ENCODE measurements around the gene NADK2.
"Not testable (repeated sequence)": the region's sequence is repeated elsewhere in the genome, so short reads cannot be mapped to it uniquely, and the experiment has no call there.

NADK2 gene

DNA sequence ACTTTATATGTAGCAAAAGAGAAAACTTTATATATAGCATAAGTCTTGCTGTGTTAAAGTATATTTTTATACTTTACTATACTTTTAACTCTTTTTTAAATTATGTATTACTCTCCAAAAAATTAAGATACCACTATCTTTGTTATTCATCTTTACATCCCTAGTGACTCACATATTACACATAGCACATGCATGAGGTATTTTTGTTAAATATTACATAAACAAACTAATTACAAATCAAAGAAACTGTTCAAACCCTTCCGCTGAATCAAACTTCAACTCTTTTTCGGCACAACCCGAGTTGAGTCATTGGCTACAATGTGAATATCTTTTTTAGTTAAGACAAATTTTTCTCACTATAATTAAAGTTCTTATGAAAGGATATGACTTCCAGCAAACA lies 32.1 kb downstream of the NADK2 start:
- in situ Hi-C loops (cut with HindIII; ENCODE audit: low sequenced_read_pairs): no loop called here

DNA sequence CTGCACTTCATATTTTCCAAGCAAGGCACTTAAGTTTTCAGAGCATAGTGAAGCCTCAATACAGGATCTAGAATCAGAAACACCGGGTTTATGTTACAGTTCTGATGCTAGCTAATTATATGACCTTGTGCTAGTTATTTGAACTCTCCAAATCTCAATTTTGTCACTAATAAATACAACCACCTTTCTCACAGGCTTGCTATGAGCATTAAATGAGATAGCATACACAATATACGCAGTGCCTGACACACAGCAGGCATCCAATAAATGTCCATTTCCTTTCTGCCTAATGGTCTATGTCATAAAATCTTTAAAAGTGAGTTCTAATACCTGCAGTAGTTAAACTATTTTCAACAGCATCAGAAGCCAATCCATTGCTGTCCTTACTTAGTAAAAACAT lies 32.9 kb downstream of the NADK2 start:
- in situ Hi-C loops (cut with HindIII; ENCODE audit: low sequenced_read_pairs): no loop called here

DNA sequence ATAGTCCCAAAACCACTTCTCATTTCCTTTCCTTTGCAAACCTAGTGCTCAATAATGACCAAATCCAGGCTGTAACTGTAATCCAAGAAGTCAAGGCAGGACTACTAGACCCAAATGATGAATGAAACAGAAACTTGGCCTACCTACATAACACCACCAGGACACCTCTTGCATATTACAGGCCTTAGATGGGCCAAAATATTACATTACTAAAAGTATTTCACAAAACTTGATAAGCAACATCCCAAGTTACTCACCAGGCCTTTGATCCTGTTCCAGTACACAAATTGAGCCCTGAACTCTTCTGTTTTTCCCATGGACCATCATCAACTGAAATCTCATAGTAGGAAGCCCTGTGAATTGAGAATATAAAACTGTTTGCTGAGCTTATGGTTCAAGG lies 34.8 kb downstream of the NADK2 start:
- in situ Hi-C loops (cut with HindIII; ENCODE audit: low sequenced_read_pairs): no loop called here

DNA sequence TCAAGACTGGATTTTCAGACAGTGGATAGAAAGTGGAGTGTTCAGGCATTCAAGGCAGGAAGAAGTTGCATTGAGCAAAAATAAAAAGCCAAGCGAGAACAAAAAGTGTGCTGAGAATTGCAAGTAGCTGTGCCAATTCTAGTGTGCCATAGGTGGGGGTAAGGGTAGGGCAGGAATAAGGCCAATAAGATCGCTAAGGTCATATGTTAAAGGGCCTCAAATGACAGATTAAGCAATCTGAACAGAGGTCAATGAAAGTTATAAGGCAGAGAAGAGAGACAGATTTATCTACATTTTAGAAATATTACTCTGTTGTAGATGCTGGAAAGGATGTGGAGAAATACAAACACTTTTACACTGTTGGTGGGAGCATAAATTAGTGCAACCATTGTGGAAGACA lies 36.4 kb downstream of the NADK2 start:
- in situ Hi-C loops (cut with HindIII; ENCODE audit: low sequenced_read_pairs): no loop called here

DNA sequence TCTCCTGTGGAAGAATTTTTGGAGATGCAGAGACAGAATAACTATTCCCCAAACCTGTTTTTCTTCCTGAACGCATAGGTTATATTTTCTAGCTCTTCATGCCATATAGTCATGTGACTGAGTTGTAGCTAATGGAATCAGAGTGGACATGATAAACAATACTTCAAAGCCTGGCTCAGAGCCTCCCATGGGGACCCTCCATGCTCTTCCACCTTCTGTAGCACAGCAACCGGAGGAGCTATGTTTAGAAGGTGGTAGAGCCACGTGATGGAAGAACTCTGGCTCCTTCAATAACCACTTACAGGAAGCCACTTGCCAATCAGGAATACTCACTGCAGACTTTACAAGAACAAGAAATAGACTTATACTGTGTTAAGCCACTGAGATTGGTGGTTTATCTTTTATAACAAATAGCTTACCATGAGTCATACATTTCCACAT lies 39.2 kb downstream of the NADK2 start:
- in situ Hi-C loops (cut with HindIII; ENCODE audit: low sequenced_read_pairs): no loop called here

DNA sequence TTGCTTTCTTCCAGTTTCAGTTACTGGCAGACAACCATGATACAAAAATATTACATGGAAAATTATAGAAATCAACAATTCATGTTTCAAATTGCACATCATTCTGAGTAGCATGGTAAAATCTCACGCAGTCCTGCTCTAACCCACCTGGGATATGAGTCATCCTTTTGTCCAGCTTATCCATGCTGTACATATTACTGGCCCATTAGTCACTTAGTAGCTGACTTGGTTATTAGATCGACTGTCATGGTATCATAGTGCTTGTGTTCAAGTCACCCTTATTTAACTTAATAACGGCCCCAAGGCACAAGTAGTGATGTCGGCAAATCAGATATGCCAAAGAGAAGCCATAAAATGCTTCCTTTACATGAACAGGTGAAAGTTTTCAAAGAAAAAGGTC lies 41.2 kb downstream of the NADK2 start:
- in situ Hi-C loops (cut with HindIII; ENCODE audit: low sequenced_read_pairs): no loop called here

DNA sequence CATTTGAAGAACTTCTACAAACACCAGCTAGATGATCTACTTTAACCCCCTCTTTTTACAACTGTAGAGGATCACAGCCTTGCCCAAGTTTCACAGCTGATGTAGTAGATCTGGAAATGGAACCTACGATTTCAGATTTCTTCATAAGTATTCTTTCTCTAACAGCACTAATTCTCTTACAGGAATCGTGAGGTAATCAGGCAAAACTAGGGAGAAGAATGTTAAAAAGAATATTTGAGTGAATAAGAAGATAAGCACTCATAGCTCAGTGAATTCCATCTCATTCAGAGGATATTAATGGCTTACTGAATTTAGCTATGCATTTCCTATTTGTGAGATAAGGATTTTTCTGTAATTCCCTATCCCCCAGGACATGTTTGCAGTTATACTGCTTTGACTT lies 42.1 kb downstream of the NADK2 start:
- in situ Hi-C loops (cut with HindIII; ENCODE audit: low sequenced_read_pairs): no loop called here

DNA sequence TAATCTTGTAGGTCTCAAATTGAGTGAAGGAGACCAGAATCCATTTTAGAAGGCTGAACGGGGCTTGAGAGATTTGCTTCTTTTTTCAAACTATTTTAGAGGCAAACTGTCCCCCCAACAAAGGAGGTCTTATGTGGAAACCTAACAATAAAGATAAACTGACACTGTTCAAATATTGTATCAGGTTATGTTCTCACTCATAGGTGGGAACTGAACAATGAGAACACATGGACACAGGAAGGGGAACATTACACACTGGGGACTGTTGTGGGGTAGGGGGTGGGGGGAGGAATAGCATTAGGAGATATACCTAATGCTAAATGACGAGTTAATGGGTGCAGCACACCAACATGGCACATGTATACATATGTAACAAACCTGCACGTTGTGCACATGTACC lies 42.9 kb downstream of the NADK2 start:
- in situ Hi-C loops (cut with HindIII; ENCODE audit: low sequenced_read_pairs): not testable (repeated sequence)

DNA sequence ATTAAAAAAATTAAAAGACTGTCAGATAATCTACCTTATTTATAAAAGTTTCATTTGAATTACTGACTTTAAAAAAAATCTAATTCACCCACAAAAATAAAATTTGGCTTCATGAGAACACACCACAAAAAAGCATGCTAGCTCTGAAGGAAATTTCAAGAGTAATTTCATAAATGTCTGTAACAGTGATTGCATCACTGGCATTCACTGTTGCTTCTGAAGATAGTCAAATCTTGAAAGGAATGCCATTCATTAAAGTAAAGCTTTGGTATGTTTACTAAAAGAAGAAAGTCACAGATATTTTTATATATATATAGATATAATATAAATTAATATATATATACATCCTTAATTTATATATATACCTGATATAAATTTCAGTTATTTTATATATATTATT lies 43.4 kb downstream of the NADK2 start:
- in situ Hi-C loops (cut with HindIII; ENCODE audit: low sequenced_read_pairs): no loop called here

DNA sequence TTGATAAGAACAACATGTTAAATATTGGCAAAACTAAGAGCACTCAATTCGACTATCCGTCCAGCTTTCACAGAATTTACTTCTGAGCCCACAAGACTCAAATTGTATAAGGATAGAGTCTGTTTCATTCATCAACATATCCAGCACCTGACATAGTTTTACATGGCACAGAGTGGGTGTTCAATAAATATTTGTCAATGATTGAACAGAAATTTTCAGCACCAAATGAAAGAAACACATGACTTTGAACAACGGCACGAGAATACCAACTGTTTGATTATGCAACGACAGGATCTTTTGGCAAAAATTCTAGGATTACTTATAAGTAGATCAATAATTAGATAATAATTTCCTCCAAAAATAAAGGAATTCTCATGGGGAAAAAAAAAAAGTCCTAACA lies 48.0 kb downstream of the NADK2 start:
- in situ Hi-C loops (cut with HindIII; ENCODE audit: low sequenced_read_pairs): no loop called here

DNA sequence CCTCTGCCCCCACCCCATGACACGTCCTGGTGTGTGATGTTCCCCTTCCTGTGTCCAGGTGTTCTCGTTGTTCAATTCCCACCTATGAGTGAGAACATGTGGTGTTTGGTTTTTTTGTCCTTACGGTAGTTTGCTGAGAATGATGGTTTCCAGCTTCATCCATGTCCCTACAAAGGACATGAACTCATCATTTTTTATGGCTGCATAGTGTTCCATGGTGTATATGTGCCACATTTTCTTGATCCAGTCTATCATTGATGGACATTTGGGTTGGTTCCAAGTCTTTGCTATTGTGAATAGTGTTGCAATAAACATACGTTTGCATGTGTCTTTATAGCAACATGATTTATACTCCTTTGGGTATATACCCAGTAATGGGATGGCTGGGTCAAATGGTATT lies 57.3 kb downstream of the NADK2 start:
- in situ Hi-C loops (cut with HindIII; ENCODE audit: low sequenced_read_pairs): not testable (repeated sequence)

DNA sequence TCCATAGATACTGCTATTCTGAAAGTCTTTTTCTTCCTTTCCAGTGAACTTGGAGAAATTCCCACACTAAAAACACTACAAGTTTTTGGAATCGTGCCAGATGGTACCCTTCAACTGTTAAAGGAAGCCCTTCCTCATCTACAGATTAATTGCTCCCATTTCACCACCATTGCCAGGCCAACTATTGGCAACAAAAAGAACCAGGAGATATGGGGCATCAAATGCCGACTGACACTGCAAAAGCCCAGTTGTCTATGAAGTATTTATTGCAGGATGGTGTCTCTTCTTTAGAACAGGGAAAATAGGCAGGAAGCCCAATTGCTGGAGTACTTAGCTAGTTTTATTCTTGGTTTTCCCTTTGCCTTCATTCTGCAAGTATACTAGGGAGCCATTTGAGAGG lies 60.0 kb downstream of the NADK2 start:
- in situ Hi-C loops (cut with HindIII; ENCODE audit: low sequenced_read_pairs): no loop called here

DNA sequence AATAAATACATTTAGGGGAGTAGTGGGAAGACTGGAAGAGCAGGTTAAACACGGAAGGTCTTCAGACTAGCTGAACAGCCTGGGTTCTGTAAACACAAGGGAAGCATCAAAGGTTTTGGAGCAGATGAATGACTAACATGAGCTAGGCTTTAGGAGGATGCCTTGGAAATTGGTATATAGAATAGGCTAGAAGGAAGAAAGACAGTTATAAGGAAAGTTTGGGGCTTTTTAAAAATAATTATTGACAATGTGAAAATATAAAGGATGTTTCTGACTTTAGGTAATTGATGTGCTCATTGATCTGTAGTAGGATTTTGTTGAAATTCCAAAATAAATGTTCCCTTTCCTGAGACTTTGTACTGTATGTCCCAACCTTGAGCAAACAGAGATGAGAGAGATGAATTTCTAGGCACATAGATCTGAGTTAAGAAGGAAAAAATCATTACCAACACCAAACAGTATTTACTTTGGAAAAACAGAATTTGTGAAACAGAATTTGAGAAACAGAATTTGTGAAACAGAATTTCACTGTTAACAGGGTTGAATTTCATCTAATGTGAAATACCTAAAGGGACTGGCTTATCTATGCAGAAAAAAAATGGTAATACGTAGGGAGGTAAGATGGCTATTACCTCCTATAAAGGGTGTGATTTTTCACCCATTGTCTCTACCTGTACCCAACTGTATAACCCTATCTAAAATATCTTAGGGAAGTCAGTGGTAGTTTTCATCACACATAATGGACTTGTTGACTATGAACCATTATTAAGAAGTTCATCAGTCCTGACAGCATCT lies 61.0 kb downstream of the NADK2 start:
- in situ Hi-C loops (cut with HindIII; ENCODE audit: low sequenced_read_pairs): no loop called here

DNA sequence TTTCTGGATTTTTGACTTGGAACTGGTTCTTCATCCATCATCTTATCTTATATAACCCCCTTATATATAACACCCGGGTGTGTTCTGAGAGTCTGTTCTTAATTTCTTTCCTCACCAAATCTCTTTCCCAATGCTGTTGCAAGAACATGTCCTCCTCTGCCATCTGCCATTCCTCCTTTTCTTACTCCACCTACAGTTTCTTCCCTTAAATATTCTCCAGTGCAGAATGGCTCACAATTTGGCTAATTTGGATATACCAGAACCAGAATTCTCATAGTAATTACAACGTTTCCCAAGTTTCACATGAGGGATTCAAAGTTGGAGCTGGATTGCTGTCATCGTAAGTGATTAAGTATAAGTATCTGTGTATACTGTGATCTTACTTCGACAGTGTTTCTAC lies 61.8 kb downstream of the NADK2 start:
- in situ Hi-C loops (cut with HindIII; ENCODE audit: low sequenced_read_pairs): no loop called here

DNA sequence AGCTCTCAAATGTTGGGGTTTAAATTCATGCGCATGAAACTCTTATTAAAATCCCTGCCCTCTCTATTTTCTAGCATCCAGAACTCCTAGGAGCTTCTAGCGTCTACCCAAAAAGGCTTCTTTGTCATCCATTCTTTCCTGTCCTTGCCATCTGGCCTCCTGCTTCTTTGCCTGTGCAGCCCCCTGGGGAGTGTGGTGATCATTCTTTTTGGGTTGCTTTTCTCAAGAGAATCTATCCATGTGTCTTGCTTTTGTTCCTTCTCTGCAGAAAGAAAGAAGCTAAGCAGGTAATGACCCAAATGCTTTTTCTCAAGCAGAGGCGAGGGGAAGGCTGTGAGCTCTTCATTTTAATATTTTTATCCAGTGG lies 63.2 kb downstream of the NADK2 start:
- in situ Hi-C loops (cut with HindIII; ENCODE audit: low sequenced_read_pairs): no loop called here

DNA sequence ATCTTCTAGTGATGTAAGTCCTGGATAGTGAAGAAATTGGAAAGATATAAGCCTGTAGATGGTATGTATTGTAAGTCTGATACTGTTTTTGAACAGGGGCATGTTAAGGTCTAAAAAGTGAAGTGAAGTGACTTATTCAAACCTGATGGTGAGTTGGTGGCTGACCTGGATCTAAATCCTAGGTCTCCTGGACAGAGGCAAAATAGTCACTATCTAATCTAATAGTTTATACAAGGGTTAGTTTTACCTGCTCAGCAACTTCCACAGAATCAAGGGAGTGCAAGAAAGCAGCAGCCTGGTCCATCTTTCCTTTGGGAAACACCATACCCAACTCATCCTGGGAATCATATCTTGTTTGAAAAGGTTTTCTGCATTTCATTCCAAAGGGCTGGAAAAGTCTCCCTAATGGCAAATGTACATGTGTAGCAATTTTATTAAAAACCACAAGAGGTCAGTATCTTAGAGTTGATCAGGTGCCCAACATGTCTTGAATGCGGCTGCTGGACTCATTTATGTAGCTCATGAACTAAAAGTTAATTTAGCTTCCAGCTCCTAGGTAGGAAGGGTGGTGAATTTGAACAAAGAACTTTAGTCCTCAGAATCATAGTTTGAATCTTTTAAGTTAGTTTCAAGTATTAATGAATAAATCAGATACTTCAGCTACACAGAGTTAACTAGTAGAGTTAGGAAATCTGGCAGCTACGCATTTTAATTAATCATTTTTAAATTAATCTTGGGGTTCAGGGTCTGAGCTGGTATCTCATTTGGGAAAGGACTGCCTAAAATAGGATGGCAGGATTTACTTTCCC lies 63.8 kb downstream of the NADK2 start:
- in situ Hi-C loops (cut with HindIII; ENCODE audit: low sequenced_read_pairs): no loop called here

DNA sequence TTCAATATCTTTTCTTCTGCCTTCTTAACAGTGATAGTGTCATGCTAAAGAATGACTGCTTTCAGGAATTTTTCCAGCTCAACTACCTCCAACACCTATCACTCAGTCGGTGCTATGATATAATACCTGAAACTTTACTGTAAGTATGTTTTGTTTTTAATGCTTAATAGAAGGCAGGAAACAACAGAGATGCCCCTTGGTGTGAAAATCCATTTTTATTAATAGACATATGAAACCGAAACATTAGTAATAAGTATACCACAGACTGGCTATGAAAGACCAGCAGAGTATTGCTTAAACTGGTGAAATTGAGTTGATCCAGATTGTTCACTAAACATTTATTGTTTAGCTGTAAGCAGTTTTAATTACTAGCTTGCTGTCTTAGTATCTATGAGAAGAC lies 64.6 kb downstream of the NADK2 start:
- in situ Hi-C loops (cut with HindIII; ENCODE audit: low sequenced_read_pairs): no loop called here

DNA sequence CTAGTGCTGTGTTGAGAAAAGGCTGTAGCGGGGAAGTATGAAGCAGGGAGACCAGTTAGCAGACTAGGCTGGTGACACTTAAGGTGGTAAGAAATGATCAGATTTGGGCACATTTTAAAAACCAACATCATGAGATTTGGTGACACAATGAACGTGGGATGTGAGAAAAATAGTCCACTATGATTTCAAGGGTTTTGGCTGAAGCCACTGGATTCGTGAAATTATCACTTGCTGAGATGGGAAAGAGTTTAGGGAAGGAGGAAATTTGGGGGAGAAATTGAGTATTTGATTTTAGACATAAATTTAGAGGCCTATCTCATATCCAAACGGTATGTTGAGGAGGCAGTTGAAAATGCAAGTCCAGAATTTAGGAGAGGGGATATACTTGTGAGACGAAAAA lies 66.7 kb downstream of the NADK2 start:
- in situ Hi-C loops (cut with HindIII; ENCODE audit: low sequenced_read_pairs): no loop called here

DNA sequence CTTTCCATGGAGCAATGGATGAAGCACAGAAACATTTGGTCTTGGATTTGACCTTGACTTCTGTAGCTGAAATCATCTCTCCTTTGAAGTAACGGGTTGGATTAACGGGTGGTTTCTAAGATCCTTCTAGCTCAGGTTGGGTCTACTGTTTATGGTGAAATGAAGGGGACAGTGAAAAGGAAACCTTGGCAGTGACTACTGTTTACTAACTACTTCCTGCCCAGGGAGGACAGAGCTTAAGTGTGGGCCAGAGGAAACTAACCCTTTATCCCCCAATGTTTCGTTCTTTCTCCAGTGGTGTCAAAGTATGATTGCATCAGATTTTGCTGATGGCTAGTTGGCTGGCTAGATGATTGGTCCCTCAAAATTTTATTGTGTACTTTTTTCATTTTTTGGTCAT lies 67.6 kb downstream of the NADK2 start:
- in situ Hi-C loops (cut with HindIII; ENCODE audit: low sequenced_read_pairs): no loop called here

DNA sequence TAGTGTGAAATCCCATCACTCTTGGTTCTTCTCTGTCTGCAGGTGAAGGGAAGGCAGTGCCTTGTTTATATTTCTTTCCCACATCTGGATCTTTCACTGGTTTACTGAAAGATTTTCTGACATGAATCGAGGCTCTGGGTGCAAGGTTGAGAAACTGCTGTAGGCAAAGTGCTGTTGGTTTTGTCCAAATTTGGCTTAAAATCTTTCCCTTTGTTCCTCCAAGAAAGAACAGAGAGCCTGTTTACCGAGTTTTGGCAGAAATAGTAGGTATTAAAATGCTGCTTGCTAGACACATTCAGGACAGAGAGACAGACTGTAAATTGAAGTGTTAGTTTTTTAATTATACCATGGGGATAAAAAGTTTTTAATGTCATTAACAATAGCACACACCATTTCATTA lies 68.3 kb downstream of the NADK2 start:
- in situ Hi-C loops (cut with HindIII; ENCODE audit: low sequenced_read_pairs): no loop called here

DNA sequence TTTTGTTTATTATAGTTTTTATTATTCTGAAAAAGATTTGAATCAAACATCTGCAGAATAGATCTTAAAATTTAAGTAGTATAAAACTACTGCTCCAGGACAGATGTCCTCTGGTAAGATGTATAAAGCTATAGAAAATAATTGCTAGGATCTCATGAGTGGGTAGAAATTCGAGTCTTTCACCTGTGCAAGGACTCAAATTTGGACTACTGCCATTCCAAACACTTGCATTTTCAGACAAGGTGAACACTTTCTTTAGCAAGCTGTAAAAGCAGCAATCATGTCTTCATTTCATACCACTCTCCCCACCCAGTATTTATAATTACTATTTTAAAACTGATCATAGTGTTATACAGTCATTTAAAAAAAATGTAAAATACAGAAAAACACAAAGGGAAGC lies 69.1 kb downstream of the NADK2 start:
- in situ Hi-C loops (cut with HindIII; ENCODE audit: low sequenced_read_pairs): no loop called here

DNA sequence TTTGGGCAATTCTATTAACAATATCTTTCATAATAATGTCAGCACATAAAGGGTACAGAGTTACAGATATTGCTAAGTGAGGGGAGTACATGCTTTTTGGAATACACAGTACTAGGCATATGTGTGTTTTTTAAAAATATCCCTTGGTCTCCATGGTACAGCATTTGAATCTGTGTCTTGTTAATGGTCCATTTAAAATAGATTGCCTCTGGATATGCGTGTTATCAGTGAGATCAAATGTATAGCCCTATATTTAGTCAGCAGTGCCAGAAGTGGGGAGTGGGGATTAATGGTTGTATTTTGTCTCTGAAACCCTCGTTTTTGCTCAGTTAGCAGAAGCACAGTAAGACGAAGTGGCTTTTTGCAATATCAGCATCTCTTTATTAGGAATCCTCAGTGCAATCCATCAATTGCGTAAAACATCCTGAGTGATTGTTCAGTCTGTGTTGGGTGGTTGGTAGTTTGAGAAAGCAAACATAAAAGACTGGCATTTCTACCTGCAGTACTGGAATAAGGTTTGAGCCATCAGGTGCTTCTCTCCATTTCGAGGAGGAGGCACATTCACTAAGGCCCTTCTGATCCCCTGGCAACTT lies 70.8 kb downstream of the NADK2 start:
- in situ Hi-C loops (cut with HindIII; ENCODE audit: low sequenced_read_pairs): no loop called here

All from DLD1 (cell line).